HG03354 (cell line): ENCODE measurements around the gene BCL2.
"Not testable (repeated sequence)": the region's sequence is repeated elsewhere in the genome, so short reads cannot be mapped to it uniquely, and the experiment has no call there.

Experiments
- ATAC-seq: cut with Tn5 transposase; IDR thresholded peaks from one replicate; pipeline ENCODE4 v1.9.1; 2021; ENCODE audit warnings: mild to moderate bottlenecking; ENCODE audit not compliant: unreplicated experiment, poor library complexity, severe bottlenecking

BCL2 gene

DNA sequence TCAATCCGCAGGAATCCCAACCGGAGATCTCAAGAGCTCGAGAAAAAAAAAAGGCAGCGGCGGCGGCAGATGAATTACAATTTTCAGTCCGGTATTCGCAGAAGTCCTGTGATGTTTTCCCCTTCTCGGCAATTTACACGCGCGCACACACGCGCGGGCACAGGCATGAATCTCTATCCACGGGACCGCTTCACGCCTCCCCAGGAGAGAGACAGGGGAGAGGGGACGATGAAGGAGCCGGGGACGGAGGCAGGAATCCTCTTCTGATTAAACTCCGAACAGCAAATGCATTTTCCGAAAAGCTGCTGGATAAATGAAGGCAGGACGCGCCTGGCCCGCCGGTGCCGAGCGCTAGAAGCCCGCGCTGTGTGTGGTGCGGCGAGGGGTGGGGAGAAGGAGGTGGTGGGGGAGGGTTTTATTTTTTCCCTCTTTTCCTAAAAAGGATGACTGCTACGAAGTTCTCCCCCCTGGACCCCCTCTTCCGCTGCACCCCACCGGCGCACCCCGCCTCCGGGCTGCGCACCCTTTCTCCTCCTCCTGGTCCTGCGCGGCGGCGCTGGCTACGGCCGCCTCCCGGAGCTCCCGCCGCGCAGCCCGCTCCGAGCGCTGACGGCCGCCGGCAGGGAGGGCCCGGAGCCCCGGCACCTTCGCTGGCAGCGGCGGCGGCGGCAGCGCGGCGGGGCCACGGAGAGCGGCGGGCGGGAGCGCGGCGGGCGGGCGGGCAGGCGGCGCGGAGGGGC lies at the start of gene BCL2:
Gene BCL2 (minus strand): TSS at position 387 of the 740 bp plus-strand sequence.
- ATAC-seq: peak; percentile 19

DNA sequence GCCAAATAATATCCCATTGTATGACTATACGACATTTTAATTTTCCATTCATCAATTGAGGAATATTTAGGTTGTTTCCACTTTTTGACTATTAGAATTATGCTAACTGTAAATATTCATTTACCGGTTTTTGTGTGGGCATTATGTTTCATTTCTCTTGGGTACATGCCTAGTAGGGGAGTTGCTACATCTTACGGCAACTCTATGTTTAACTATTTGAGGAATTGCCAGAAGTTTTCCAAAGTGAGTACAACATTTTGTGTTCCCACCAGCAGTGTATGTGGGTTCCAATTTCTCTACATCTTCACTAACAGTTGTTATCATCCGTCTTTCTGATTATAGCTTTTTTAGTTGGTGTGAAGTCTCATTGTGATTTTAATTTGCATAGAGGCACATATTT lies 49.0 kb upstream of the BCL2 start:
- ATAC-seq: no peak

DNA sequence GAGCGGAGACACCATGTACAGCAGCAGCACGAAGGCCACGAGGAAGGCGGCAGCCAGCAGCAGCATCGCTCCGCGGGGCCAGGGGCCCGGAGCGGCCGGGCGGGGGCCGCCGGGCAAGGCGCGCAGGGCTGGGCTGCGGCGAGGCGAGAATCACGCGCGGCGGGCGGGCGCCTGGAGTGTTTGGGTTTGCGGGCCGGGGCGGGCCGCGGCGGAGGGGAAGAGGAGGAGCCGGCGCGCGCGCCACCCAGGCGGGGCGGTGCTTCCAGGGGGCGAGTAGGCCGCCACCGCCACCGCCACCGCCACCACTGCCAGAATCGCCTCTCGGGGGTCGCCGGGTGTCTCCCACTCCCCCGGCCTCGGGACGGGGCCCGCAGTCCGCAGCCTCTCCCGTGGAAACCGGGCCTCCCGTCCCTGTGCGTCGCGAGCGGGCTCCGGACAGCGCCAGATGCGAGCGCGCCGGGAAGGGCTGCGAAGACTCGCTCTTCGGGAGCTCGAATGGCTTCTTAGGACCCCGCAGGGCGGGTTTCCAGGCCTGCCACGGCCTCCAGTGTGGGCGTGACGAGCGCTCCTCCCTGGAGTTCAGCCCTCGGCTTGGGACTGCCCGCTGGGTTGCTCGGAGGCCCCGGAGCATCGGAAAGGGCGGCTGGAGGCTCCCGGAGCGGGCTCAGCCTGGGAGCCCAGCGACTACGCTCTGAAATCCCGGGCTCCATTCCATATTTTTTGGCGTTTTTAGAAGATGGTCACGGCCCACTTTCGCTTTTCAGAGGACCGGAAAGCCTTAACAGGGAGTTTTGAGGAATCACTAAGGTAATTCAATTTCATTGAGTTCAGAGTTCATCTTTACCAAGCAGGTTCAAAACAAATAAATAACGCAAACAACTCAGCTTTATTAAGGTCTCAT lies 47.7 kb upstream of the BCL2 start, which contains the start of gene KDSR:
Gene KDSR (minus strand): TSS at position 154 of the 901 bp plus-strand sequence. CDS start 88 bp downstream, at position 66.
- peak; percentile 89 for ATAC-seq

DNA sequence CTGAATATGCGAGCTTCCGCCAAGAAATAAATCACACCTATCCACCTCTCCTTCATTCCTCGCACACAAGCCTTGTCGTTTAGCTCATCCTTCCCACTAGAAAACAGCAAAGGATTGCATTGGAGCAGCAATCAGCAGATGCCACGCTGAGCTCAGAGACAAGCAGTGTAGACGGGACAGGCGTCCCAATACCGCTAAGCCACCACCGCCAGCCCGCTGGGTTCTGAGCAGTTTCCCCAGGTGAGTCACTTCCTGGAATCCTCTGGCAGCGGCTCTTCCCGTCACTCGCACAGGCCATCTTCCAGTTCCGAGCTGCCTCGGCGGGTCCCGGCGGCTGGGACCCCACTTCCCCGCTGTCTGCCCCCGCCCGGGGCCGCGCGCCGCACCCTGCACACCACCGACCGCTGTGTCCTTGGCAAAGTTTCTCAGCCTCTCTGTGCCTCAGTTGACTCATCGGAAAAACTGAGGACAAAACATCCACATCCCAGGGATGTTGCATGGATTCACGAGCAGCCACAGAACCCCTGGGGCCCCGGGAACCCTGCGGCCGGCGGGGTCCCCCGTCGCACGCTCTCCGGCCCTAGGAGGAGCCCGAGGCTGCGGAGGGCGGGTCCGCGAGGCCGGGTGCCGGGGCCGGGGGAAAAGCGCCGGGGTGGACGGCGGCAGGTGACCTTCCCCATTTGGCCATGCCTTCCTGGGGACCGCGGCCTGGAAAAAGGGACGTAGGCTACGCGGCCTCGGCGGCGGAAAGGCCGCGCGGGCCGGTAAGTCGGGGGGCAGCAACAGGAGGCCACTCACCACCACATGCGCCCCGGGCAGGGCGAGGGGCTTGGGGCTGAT lies 46.9 kb upstream of the BCL2 start:
- peak; percentile 37 for ATAC-seq

DNA sequence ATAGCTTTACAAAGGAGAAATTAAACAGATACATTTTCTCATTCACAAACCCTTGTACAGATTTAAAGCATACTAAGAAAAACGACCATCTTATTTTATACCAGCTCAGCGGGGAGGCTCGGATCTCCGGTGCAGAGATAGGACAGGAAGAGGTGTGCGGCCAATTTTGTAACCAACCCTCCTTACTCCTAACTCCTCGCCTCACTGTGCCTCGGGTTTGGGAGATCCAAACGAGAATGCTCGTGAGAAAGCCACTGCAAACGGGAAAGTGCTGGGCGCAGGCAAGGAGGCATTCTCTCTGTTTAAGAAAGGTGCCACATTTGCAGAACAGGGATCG lies 46.3 kb upstream of the BCL2 start:
- peak; percentile 2 for ATAC-seq

DNA sequence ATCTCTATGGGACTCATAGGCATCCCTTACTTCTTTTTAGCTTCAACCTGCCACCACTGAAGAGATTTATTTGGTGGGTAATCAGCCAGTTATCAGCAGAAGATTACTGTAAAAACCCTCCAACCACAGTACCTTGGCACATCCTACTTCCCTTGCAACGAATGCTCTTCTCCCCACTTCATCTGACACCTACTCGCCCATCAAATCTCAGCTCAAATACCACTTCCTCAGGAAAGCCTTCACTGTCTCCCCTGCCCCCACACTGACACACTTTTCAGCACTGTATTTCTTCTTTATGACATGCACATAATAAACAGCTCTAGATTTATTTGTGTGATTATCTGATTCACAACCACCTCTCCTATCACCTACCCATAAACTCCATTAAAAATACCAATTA lies 44.4 kb upstream of the BCL2 start:
- no peak for ATAC-seq

DNA sequence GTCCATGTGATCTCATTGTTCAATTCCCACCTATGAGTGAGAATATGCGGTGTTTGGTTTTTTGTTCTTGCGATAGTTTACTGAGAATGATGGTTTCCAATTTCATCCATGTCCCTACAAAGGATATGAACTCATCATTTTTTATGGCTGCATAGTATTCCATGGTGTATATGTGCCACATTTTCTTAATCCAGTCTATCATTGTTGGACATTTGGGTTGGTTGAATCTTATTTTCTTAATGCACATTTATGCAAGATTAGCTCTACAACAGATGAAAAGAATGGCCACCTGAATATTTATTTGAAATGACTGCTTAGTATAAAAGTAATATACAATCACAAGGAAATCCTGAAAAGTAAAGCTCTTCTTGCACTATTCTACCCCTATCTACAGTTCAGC lies 43.9 kb upstream of the BCL2 start:
- not testable (repeated sequence) for ATAC-seq

DNA sequence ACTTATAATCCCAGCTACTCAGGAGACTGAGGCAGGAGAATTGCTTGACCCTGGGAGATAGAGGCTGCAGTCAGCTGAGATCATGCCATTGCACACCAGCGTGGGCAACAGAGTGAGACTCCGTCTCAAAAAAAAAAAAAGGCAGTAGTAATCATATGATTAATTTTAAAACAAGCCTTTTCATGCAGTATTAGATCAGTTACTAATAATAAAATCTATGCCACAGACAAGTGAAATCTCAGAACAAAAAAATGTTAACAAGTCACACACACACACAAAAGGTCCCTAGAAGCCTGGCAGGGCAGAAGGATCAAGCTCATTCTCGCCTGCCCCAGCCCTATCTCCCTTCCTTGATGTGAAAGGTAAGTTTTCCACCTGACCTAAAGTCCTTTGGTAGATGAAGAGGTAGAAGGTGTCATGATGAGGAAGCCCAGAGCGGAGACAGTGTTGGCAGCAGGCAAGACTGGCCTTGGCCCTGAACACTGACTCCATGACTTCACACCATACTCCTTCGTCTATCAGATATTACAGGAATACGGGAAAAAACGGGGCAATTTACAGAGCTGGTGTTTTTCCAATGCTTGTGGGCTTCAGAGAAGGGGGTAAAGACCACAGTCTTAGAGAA lies 36.8 kb upstream of the BCL2 start:
- ATAC-seq: no peak

DNA sequence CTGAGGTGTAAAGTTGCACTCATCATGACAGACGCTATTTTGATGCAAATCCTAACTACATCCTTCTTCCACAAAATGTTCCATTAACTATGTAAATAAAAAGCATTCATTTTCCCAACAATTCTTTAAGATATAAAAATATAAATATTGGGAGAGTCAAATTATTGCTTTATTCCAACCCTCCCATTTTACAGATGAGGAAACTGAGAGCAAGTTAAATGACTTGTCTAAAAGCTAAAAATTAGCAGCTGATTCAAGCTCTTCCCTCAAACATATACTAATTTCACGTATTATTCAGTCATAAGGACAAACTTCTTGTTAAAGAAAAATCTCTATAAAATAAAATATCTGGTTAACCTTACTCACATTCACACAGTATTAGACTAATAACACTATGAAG lies 30.7 kb upstream of the BCL2 start:
- ATAC-seq: no peak

DNA sequence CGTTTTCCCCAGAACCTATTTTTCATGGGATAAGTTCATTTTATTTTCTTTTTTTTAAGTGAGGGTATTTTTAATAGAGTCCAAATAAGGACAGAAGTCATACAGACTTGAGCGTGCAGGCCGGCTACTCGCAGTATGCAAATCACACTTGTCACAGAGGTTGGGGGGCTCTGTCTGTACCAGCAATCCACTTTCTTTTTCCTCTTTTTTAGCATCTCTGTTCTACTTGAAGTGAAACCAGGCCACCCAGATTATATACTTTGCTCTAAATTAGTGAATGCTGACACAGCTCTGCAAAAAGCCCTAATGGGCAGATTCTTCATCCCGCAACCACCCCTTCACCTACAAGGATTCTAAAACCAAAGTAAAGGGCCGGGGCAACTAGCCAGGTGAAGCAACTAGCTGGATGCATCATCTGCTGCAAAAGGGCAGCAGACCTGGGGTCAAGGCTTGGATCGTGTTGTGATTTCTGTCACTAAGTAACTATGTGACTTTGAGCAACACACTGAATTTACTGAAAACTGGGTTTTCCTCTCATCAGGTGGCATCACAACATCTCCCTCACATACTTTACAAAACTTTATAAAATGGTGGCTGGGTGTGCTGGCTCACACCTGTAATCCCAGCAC lies 29.1 kb upstream of the BCL2 start:
- no peak for ATAC-seq

DNA sequence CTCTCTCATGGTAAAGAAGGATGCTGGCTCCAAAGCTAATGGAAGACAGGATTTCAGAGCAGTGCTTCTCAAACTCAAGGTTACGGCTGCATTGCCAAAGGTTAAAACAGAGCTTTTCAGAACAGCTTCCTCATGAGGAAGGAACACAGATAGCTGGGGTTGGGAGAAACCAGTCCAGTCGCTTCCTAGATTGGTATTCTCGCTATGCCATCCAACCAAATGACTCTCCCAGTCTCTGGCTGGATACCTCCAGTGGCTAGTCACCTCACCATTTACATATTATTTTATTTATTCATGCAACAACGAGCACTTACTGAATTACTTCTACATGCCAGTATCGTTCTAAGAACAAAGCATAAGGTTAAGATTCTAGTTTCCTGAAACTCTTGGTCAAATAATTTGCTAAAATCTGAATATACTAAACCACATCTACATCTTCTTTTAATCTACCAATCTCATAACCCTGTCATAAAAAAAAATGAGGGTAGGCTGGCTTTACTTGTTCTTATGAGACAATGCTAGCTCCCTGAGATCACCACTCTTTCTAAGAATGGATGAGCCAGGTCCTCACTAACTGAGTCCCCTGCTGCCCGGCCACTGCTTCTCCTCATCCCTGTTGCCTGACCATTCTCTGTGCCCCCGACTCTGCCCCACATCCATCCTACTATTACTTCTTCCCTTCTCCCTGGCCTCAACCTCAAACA lies 27.1 kb upstream of the BCL2 start:
- no peak for ATAC-seq

DNA sequence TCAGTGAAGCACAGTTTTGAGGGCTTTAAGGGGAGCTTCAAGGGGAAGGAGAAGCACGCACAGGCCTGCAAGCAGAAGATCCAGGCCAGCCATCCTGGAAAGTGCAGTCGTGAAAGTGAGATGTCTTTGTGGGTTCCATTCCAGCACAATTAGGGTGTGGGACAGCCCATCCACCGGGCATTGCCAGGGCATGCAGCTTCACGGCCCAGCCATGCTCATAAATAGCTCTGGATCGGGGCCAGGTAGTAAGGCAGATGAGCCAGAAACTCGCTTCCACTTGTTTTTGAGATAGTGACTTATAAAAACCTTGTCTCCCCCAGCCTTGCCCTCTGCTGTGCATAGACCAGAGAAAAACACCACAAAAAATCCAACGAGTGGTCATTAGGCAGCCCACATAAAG lies 26.5 kb upstream of the BCL2 start:
- ATAC-seq: no peak

DNA sequence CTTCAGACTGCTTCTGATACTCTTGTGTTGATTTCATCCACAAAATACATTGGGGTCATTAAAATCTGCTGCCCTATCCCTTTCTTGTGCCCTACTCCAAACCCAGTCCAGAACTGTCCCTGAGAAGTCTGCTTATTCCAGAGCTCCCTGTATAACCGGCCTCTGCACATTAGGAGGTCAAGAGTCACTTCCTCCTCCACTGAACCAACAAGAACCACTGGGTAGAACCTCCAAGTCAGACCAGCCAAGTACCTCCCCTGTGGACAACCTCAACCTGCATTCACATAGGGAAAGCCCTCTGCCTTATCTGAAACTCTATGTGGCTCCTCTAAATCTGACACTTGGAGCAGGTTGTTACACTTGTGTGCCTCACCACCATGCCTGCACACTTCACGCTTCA lies 25.3 kb upstream of the BCL2 start:
- no peak for ATAC-seq

DNA sequence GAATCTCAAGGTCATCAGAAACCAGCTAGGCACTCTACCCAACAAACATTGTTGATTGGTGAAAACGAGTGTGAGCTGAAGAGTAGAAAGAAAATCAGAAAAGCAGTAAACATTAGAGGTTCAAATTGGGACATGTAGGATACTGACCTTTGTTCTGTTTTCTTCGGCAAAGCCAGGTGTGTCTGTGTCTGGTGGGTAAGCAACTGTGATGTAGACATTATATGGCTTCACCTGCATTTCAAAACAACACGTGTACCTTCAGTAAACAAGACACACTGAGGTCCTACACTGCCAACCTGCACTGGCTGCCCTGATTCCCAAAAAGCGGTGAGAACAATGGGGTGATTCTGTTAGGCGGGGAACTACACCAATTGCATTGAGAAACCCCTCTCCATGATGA lies 24.7 kb upstream of the BCL2 start:
- no peak for ATAC-seq

DNA sequence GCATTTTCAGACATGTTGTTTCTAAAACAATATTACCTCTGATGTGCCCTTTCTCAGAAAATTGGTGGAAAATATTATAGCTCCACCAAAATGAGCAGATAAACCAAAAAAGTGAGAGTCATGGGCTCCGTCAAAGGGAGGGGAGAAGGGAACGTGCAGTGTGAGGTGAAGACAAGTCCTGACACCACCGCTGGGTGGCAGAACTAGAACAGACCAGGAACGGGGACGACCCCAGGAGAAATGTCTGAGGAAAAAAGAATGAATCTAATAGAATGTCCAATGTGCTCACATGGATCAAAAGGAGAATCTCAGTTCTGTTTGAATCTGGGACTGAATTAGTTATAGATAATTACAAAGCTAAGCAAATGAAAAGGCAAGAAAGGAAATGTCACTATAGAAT lies 22.6 kb upstream of the BCL2 start:
- peak; percentile 74 for ATAC-seq

DNA sequence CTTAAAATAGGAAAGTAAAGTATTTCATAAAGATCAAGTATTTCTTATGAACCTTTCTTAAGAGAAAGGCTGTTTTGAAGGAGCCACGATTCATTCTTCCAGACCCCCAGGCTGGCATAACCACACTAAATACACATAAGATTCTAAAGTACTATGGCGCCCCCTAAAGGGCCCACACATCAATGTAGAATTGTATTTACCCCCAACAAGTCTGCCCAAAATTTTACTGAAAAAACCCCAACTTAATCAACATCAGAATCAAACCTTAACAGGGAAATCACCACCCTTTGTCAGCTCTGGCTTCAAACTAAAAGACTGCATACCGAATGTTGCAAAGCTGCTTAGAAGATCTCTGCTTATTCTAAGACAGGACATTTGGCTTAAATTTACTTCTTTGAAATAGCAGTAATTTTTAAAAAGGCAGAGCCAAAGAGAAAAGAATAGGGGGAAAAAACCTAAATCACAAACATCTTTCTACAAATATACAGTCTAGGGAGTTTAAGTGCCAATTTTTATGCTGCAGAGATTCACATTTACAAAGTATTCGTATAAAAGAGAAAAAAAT lies 20.4 kb upstream of the BCL2 start:
- no peak for ATAC-seq

DNA sequence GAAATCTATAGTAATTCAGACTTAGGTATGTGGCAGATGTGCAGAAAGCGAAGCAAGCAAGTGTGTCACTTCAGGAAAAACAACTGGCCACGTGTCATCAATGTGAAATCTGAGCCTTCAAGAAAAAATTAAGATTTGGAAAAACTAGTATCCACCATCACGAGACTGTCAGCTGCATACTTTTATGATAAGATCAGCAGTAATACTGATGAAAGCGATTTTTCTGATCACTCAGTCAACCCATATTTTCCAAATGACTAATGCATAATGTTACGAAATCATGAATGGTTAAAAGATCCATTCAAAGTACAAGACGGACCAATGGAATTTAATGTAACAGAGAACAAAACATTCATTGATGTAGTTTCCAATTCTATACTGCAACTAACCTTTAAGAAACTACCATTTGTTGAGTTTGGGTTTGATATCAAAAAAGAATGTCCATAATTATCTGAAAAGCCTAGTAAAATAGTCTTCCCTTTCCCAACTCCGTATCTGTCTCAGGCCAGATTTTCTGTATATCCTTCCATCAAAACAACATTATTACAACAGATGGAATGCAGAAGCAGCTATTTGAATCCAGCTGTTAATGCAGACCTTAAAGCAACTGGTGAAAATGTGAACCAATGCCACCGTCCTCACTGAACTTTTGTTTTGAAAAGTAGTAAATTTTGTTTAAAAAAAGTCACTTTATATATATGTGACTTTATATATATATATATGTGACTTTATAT lies 17.0 kb upstream of the BCL2 start:
- ATAC-seq: no peak

DNA sequence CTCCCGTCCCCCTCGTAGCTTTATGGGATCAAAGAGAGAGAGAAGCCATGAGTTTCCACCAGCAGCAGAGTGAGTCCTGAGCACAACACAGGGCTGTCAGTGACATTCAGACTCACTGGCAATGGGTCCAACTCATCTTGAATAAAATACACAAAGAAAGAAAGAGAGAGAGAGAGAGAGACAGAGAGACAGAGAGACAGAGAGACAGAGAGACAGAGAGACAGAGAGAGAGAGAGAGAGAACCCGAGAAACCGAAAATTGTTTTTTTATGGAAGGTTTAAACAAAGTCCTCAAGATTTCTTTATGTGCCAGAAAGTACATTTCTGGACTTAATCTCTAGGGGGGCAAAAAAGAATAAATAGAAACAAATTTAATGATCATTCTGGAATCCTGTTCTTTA lies 11.5 kb upstream of the BCL2 start:
- ATAC-seq: no peak
